HepG2 (cell line): Measurements from ENCODE around the gene NXT1. TPM values are rescaled to one million over a fixed set of nuclear protein-coding genes. Genes with fewer than 3 reads are reported as not detected.

ENCODE experiments used
- ATAC-seq: fragments of 200-7000 bp; cut with Tn5 transposase; 3 replicates; pipeline ENCODE4 v1.9.1; 2020; ENCODE audit warnings: mild to moderate bottlenecking, moderate library complexity
- BruUV-seq: library from RNA; stranded (reverse); fragments of 400-500 nt; replicated peaks from 2 replicates; lab custom pipeline; 2021; lab: Mats Ljungman, UMichigan
- CTCF ChIA-PET: fragments of 300-600 bp; formaldehyde crosslinking; extraction: SDS; loops from one replicate; lab custom pipeline; 2021; ENCODE audit warnings: low total read pairs, inconsistent platforms, low intra/inter-chr PET ratio; lab: Yijun Ruan, JAX
- POLR2A ChIA-PET: fragments of 350-600 bp; sonication (Branson Sonifier 250); formaldehyde crosslinking; loops from one replicate; lab custom pipeline; 2020; ENCODE audit warnings: antibody characterized with exemption, inconsistent platforms; lab: Yijun Ruan, JAX
- DNase-seq: peaks from one replicate; pipeline ENCODE4 v3.0.0-alpha.2; 2015; ENCODE audit warnings: low spot score
- FAIRE-seq: peaks from 3 replicates; lab custom pipeline; 2011; peaks lifted over from hg19 to GRCh38; lab: Jason Lieb, UNC
- H2AFZ ChIP-seq: one replicate; pipeline ENCODE4 v1.6.1; 2011; ENCODE audit warnings: low read length, inconsistent platforms
- H3K27ac ChIP-seq: fragments of 300-600 bp; 3 replicates; pipeline ENCODE4 v1.8.0; 2011; ENCODE audit warnings: mixed run types, mild to moderate bottlenecking, mixed read lengths, low read length, inconsistent platforms; ENCODE audit not compliant: insufficient read depth; ENCODE audit errors: extremely low read length
- H3K27me3 ChIP-seq, 2 experiments: fragments of 200-600 bp in 1 of 2; 2 replicates in 1 of 2; 3 replicates in 1 of 2; pipeline versions ENCODE4 v1.6.0 to v1.8.0; 2011; ENCODE audit warnings: low read length in 2 of 2, mild to moderate bottlenecking in 2 of 2, moderate library complexity in 2 of 2, inconsistent platforms in 1 of 2; ENCODE audit not compliant: insufficient read depth in 2 of 2, control insufficient read depth in 1 of 2
- H3K36me3 ChIP-seq, 2 experiments: fragments of 200-600 bp in 1 of 2; replicated peaks in 1 of 2; 2 replicates in 1 of 2; 3 replicates in 1 of 2; pipeline versions ENCODE4 v1.5.1 to v1.8.0; 2011; ENCODE audit warnings: low read length in 2 of 2, inconsistent platforms in 1 of 2; ENCODE audit not compliant: insufficient read depth in 2 of 2, control insufficient read depth in 1 of 2
- H3K4me1 ChIP-seq: 2 replicates; pipeline ENCODE4 v1.5.1; 2012; ENCODE audit warnings: low read length, inconsistent platforms; ENCODE audit not compliant: insufficient read depth
- H3K4me2 ChIP-seq: 2 replicates; pipeline ENCODE4 v1.6.0; 2011; ENCODE audit warnings: low read depth, low read length, inconsistent platforms
- H3K4me3 ChIP-seq, 3 experiments: fragments of 200-600 bp in 1 of 3; sonication (generic), shearing (Covaris generic) in 1 of 3; replicated peaks in 1 of 3; 2 replicates each; pipeline ENCODE4 v1.5.1; 2011 to 2016; ENCODE audit warnings: low read length in 3 of 3, inconsistent platforms in 2 of 3, low read depth in 2 of 3, mild to moderate bottlenecking in 2 of 3, control low read depth in 1 of 3, mixed read lengths in 1 of 3; ENCODE audit not compliant: insufficient read depth in 1 of 3
- H3K79me2 ChIP-seq: one replicate; pipeline ENCODE4 v1.6.1; 2011; ENCODE audit warnings: low read length, inconsistent platforms; ENCODE audit not compliant: insufficient read depth
- H3K9ac ChIP-seq: 2 replicates; pipeline ENCODE4 v1.6.0; 2011; ENCODE audit warnings: mild to moderate bottlenecking, low read depth, low read length, inconsistent platforms; ENCODE audit not compliant: insufficient read depth
- H3K9me3 ChIP-seq: 2 replicates; pipeline ENCODE4 v1.5.1; 2012; ENCODE audit warnings: mild to moderate bottlenecking, low read length
- H4K20me1 ChIP-seq: 2 replicates; pipeline ENCODE4 v1.6.0; 2011; ENCODE audit warnings: inconsistent platforms, mild to moderate bottlenecking, low read length, moderate library complexity; ENCODE audit not compliant: insufficient read depth
- GLMP ChIP-seq: sonication (generic); formaldehyde crosslinking; IDR thresholded peaks from 2 replicates; pipeline ENCODE4 v1.9.0; 2021; ENCODE audit warnings: missing genetic modification reagents, mild to moderate bottlenecking, borderline replicate concordance
- HCFC1 ChIP-seq: fragments of 150-350 bp; IDR thresholded peaks from 2 replicates; pipeline ENCODE4 v1.6.1; 2014; ENCODE audit warnings: low read depth, low read length
- MAX ChIP-seq: IDR thresholded peaks from 2 replicates; pipeline ENCODE4 v1.6.1; 2012; ENCODE audit warnings: inconsistent platforms
- RELA ChIP-seq: sonication (generic); formaldehyde crosslinking; IDR thresholded peaks from 2 replicates; pipeline ENCODE4 v1.4.0; 2020; ENCODE audit warnings: missing genetic modification reagents
- SIN3B ChIP-seq: fragments of 150-350 bp; IDR thresholded peaks from 2 replicates; pipeline ENCODE4 v1.6.1; 2014; ENCODE audit warnings: low read length
- ZBTB46 ChIP-seq: sonication (generic); formaldehyde crosslinking; IDR thresholded peaks from 2 replicates; pipeline ENCODE4 v1.4.0; 2020; ENCODE audit warnings: mild to moderate bottlenecking, missing genetic modification reagents, borderline replicate concordance
- ZNF142 ChIP-seq: sonication (generic); formaldehyde crosslinking; IDR thresholded peaks from 2 replicates; pipeline ENCODE4 v1.4.0; 2020; ENCODE audit warnings: missing genetic modification reagents
- ZNF207 ChIP-seq: fragments of 450-650 bp; IDR thresholded peaks from 2 replicates; pipeline ENCODE4 v1.6.1; 2016; ENCODE audit warnings: antibody characterized with exemption, borderline replicate concordance
- ZNF34 ChIP-seq: sonication (generic); formaldehyde crosslinking; IDR thresholded peaks from 2 replicates; pipeline ENCODE4 v1.4.0; 2020; ENCODE audit warnings: mild to moderate bottlenecking, missing genetic modification reagents, borderline replicate concordance
- ZNF432 ChIP-seq: sonication (generic); formaldehyde crosslinking; IDR thresholded peaks from 2 replicates; pipeline ENCODE4 v1.5.0; 2020; ENCODE audit warnings: missing genetic modification reagents, mild to moderate bottlenecking, borderline replicate concordance
- ZNF510 ChIP-seq: sonication (generic); formaldehyde crosslinking; IDR thresholded peaks from 2 replicates; pipeline ENCODE4 v1.4.0; 2020; ENCODE audit warnings: low read depth, mild to moderate bottlenecking, missing genetic modification reagents
- ZNF720 ChIP-seq: sonication (generic); formaldehyde crosslinking; IDR thresholded peaks from 2 replicates; pipeline ENCODE4 v1.4.0; 2020; ENCODE audit warnings: missing genetic modification reagents
- WGBS: methylation state at CpG from one replicate; pipeline ENCODE4 v1.1.6; 2017; ENCODE audit warnings: low lambda C conversion rate; 5-methylcytosine and 5-hydroxymethylcytosine counted together
- in situ Hi-C: cut with HindIII; loops from 2 replicates; pipeline ENCODE4 v1.10.0; 2017; ENCODE audit warnings: low pct_unique_long_range_greater_than_20kb; ENCODE audit not compliant: extremely low pct_ligation_motif_present
- intact Hi-C: fragments of 100-400 bp; cut with micrococcal nuclease; formaldehyde crosslinking; loops from one replicate; pipeline ENCODE4 v1.10.0; 2022; ENCODE audit not compliant: unreplicated experiment
- polyA plus RNA-seq, 8 experiments: library from polyadenylated mRNA; depleted of rRNA in 3 of 8; stranded (reverse) in 7 of 8; unstranded in 1 of 8; fragments of >200 nt; fragmentation: Illumina TruSeq in 4 of 8; extraction: Trizol in 4 of 8; gene quantifications; 2 replicates each; pipeline versions ENCODE4 v1.2.1 to v1.2.3, GENCODE V29; 2011 to 2016; ENCODE audit warnings: low read depth in 4 of 8, missing spikeins in 1 of 8, mixed read lengths in 1 of 8; ENCODE audit not compliant: insufficient read depth in 1 of 8
- total RNA-seq, 5 experiments: library from RNA; depleted of rRNA; stranded (reverse); fragments of >200 nt; fragmentation: Illumina TruSeq; extraction: Trizol; gene quantifications; 2 replicates each; pipeline ENCODE4 v1.2.3, GENCODE V29; 2016; ENCODE audit warnings: low read depth in 1 of 5

NXT1 gene
- total and polyA plus RNA-seq, 2 of the 13 experiments (the other 11 are each of a cell fraction or from before 2014, with no cell fraction given): 35.6 to 65.9 TPM

- H3K4me3 ChIP-seq: no peak overlapping the region
- no peaks in the 10 kb centered on the region; a peak in 1 of 5 replicates for H3K27me3 ChIP-seq
- TF ChIP-seq ZBTB46 (CRISPR knock-in tag): no peak
- TF ChIP-seq ZNF142: no peak
- no peak for TF ChIP-seq ZNF432 (CRISPR knock-in tag)
- TF ChIP-seq GLMP: no peak
- no peak for TF ChIP-seq MAX
- no peak for TF ChIP-seq HCFC1
- no peak for TF ChIP-seq ZNF720 (CRISPR knock-in tag)
- TF ChIP-seq ZNF510 (CRISPR knock-in tag): no peak
- TF ChIP-seq SIN3B: no peak
- TF ChIP-seq RELA (CRISPR knock-in tag): no peak
- TF ChIP-seq ZNF207: no peak
- no peak for TF ChIP-seq ZNF34 (CRISPR knock-in tag)
- H4K20me1 ChIP-seq: no peaks in the 10 kb centered on the region
- POLR2A ChIA-PET: no interaction called here
- FAIRE-seq (no peak), DNase-seq (no peak), ATAC-seq (no peak)
- BruUV-seq: no TSS peak
- H2AFZ ChIP-seq: no peak overlapping the region
- WGBS: 75% methylated on average over 9 of the region's 9 CpGs
- in situ Hi-C loops: no loop called here
- H3K9ac ChIP-seq: no peak overlapping the region
- no peaks in the 10 kb centered on the region for H3K4me1 ChIP-seq
- no peaks in the 10 kb centered on the region for H3K36me3 ChIP-seq
- H3K4me2 ChIP-seq: no peak overlapping the region
- no peak overlapping the region for H3K27ac ChIP-seq
- no peaks in the 10 kb centered on the region for H3K9me3 ChIP-seq
- CTCF ChIA-PET: no interaction called here
- H3K79me2 ChIP-seq: no peaks in the 10 kb centered on the region
- intact Hi-C loops: no loop called here
These were observed 47.8 kb upstream of the NXT1 start for GRCh38 chr20:23302801-23303200.
